ENCODE results near the gene SUB1. TPM values are rescaled to one million over a fixed set of nuclear protein-coding genes. Genes with fewer than 3 reads are reported as not detected.

SUB1 gene
- polyA plus RNA-seq, 1 experiment, result 367 TPM

GRCh38 chr5:32597041-32597629 is 11.8 kb downstream of the SUB1 start:
- H3K27ac ChIP-seq (ENCODE audit: low read depth, low read length), result no peak overlapping the region
- CTCF ChIA-PET, result interaction anchor here (1.2 to 1.8 kb wide), 2 partner anchors 108 to 209 kb away, joined by 3 to 11 read pairs; no protein-coding TSS in a partner anchor
- H3K9me3 ChIP-seq (ENCODE audit: control insufficient read depth, insufficient read depth, low read length), result no peaks in the 10 kb centered on the region
- H3K4me3 ChIP-seq (ENCODE audit: low read depth, low read length), result no peak overlapping the region
- POLR2A ChIA-PET, result no interaction called here
- TF ChIP-seq, protein P1, sequence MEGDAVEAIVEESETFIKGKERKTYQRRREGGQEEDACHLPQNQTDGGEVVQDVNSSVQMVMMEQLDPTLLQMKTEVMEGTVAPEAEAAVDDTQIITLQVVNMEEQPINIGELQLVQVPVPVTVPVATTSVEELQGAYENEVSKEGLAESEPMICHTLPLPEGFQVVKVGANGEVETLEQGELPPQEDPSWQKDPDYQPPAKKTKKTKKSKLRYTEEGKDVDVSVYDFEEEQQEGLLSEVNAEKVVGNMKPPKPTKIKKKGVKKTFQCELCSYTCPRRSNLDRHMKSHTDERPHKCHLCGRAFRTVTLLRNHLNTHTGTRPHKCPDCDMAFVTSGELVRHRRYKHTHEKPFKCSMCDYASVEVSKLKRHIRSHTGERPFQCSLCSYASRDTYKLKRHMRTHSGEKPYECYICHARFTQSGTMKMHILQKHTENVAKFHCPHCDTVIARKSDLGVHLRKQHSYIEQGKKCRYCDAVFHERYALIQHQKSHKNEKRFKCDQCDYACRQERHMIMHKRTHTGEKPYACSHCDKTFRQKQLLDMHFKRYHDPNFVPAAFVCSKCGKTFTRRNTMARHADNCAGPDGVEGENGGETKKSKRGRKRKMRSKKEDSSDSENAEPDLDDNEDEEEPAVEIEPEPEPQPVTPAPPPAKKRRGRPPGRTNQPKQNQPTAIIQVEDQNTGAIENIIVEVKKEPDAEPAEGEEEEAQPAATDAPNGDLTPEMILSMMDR (IDR thresholded peaks at IDR 0.05; ENCODE audit: low read depth, low read length), result no peak
- no peak for DNase-seq (ENCODE audit: low read depth, low spot score)
- H3K27me3 ChIP-seq (ENCODE audit: control insufficient read depth, insufficient read depth, low read length), result no peaks in the 10 kb centered on the region

DNA sequence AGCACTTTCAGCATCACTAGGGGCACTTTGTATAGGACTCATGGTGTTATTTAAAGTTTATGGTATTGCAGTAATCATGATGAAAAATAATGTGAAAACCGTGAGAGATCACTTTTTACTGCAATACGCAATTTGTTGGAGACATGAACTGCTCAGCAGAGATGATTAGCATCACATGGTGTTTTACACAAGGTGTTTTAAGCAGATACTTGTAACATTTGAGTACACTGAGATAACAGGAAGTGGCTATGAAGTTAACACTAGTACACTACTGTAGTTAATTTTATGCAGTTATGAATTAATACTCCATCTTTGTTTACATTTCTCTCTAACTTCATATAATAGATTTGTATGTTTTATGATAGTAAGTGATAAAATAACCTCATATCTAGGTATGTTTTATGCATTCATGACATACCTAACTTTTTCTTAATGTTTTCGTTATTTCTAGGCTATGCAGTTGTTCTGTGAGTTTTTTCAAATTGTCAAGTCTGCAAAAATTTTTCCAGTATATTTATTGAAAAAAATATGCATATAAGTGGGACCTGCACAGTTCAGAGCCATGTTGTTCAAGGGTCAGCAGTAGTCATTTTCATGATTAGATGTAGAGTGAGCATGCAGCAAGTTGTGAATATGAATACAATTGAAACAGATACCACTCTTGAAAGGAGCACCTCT is 13.0 kb downstream of the SUB1 start:
- POLR2A ChIA-PET, result interaction anchor here (0.6 kb wide), 1 partner anchor 522 kb away, joined by 5 read pairs; no protein-coding TSS in a partner anchor
- H3K27ac ChIP-seq (ENCODE audit: low read depth, low read length), result no peak overlapping the region
- DNase-seq (ENCODE audit: low read depth, low spot score), result no peak
- CTCF ChIA-PET, result interaction anchor here (0.6 to 1.8 kb wide), 4 partner anchors 8 to 109 kb away, joined by 4 to 13 read pairs (median 8); no protein-coding TSS in a partner anchor
- no peaks in the 10 kb centered on the region for H3K9me3 ChIP-seq (ENCODE audit: control insufficient read depth, insufficient read depth, low read length)
- H3K27me3 ChIP-seq (ENCODE audit: control insufficient read depth, insufficient read depth, low read length), result no peaks in the 10 kb centered on the region
- no peak overlapping the region for H3K4me3 ChIP-seq (ENCODE audit: low read depth, low read length)
- TF ChIP-seq, protein P1 (IDR thresholded peaks at IDR 0.05; ENCODE audit: low read depth, low read length), result no peak

GRCh38 chr5:32598997-32599549 is 13.7 kb downstream of the SUB1 start:
- Histone ChIP-seq H3K9me3 (ENCODE audit: control insufficient read depth, insufficient read depth, low read length) (no peaks in the 10 kb centered on the region), H3K4me3 (ENCODE audit: low read depth, low read length) (no peak overlapping the region), H3K27ac (ENCODE audit: low read depth, low read length) (no peak overlapping the region), H3K27me3 (ENCODE audit: control insufficient read depth, insufficient read depth, low read length) (no peaks in the 10 kb centered on the region)
- TF ChIP-seq, protein P1 (IDR thresholded peaks at IDR 0.05; ENCODE audit: low read depth, low read length), result no peak
- ChIA-PET POLR2A (no interaction called here), CTCF (interaction anchor here (1.0 to 1.8 kb wide), 2 partner anchors 9 to 109 kb away, joined by 5 to 13 read pairs; no protein-coding TSS in a partner anchor)
- no peak for DNase-seq (ENCODE audit: low read depth, low spot score)

DNA sequence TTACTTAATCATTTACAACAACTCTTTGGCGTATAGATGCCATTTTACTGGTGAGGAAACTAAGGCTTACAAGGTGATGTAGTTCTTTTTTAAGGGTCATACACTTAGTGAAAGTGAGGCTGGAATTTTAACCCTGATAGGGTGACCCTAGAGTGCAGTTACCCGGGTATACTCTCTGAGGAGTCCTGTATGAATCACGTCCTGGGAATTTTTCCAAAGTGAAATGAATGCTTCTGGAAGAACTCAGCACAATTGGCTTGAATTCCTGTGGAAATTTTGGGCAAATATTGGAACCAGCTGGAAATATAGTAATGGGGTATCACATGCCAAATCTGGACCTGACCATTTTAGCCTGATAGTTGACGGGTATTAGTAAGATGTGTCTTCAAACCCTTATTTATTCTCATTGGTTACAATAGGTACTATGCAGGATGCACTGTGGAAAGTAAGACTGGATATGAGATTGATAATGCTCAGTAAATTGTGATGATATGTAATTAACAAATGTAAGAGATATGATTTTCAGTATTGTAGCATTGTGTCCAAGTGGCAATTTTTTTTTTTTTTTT is 14.8 kb downstream of the SUB1 start:
- TF ChIP-seq, protein P1 (IDR thresholded peaks at IDR 0.05; ENCODE audit: low read depth, low read length), result no peak
- POLR2A ChIA-PET, result no interaction called here
- CTCF ChIA-PET, result interaction anchor here (2.1 kb wide), 1 partner anchor 12 kb away, joined by 9 read pairs; no protein-coding TSS in a partner anchor
- Histone ChIP-seq H3K27ac (ENCODE audit: low read depth, low read length) (no peak overlapping the region), H3K9me3 (ENCODE audit: control insufficient read depth, insufficient read depth, low read length) (no peaks in the 10 kb centered on the region), H3K4me3 (ENCODE audit: low read depth, low read length) (no peak overlapping the region), H3K27me3 (ENCODE audit: control insufficient read depth, insufficient read depth, low read length) (no peaks in the 10 kb centered on the region)
- peak; percentile 61 for DNase-seq (ENCODE audit: low read depth, low spot score)

Data from AG04450 (cell line).